Activated naive CD8-positive, alpha-beta T cell (primary cell): ENCODE results near the gene VEZF1.
A peak's percentile ranks its signal among the peaks of the same experiment; 100 is the strongest.

Experiments
- H3K27ac Mint-ChIP-seq: one replicate; pipeline ENCODE4 v1.8.0; 2021; ENCODE audit warnings: mixed read lengths
- H3K27me3 Mint-ChIP-seq: one replicate; pipeline ENCODE4 v1.8.0; 2021; ENCODE audit warnings: mixed read lengths
- H3K36me3 Mint-ChIP-seq: one replicate; pipeline ENCODE4 v1.8.0; 2021; ENCODE audit warnings: mixed read lengths
- H3K4me1 Mint-ChIP-seq: one replicate; pipeline ENCODE4 v1.8.0; 2021; ENCODE audit warnings: low read depth, mixed read lengths
- H3K4me3 Mint-ChIP-seq: one replicate; pipeline ENCODE4 v1.8.0; 2021; ENCODE audit warnings: mild to moderate bottlenecking, mixed read lengths
- H3K9me3 Mint-ChIP-seq: one replicate; pipeline ENCODE4 v1.8.0; 2021; ENCODE audit warnings: low read depth, mixed read lengths

The VEZF1 gene, protein sequence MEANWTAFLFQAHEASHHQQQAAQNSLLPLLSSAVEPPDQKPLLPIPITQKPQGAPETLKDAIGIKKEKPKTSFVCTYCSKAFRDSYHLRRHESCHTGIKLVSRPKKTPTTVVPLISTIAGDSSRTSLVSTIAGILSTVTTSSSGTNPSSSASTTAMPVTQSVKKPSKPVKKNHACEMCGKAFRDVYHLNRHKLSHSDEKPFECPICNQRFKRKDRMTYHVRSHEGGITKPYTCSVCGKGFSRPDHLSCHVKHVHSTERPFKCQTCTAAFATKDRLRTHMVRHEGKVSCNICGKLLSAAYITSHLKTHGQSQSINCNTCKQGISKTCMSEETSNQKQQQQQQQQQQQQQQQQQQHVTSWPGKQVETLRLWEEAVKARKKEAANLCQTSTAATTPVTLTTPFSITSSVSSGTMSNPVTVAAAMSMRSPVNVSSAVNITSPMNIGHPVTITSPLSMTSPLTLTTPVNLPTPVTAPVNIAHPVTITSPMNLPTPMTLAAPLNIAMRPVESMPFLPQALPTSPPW

GRCh38 chr17:57987581-57988300, at the start of gene VEZF1:
Gene VEZF1 (minus strand): TSS chr17:57988254. CDS start chr17:57988111, 143 bp downstream.
- peak within 1 kb of the TSS; percentile 93 for H3K4me3 Mint-ChIP-seq
- no peaks in the 10 kb centered on the region for H3K27me3 Mint-ChIP-seq
- no peaks in the 10 kb centered on the region for H3K36me3 Mint-ChIP-seq
- peak within 1 kb of the TSS; percentile 88 for H3K27ac Mint-ChIP-seq
- H3K4me1 Mint-ChIP-seq: peaks cover 59% of the 10 kb centered on the region
- no peaks in the 10 kb centered on the region for H3K9me3 Mint-ChIP-seq

DNA sequence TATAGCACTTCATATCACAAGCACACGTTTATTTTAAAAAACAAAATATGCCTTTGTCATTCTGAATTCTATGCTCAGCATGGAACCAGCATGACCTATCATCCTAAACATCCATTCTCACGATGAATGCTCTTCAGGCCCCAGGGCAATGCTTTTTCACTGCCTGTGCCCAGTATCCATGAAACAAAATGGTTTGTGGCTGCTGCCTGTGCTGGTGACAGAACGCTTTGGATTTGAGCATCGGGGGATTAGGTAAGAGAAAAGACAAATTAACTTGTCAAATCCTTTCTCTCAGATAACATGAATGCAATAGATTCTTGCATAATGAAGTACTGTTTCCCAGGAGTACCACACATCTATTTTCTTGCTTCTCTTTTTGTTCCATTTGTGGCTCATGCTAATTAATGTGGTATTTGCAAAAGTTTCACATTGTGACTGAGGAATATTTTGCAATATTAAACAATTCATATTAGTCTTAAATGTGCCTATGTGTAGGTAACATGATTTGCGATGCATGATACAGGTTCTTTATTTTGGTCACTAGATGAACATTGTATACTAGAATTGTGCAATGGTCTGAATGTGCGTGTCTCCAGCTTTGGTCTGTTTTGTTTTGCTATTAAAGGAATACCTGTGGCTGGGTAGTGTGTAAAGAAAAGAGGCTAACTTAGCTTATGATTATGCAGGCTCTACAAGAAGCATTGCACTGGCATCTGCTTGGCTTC, 44.8 kb upstream of the VEZF1 start:
- Mint-ChIP-seq H3K27me3 (peaks cover 8% of the 10 kb centered on the region), H3K27ac (no peak overlapping the region), H3K4me3 (no peak overlapping the region), H3K9me3 (peaks cover 5% of the 10 kb centered on the region), H3K36me3 (peaks cover 3% of the 10 kb centered on the region), H3K4me1 (no peaks in the 10 kb centered on the region)

- Mint-ChIP-seq H3K27ac (no peak overlapping the region), H3K4me3 (no peak overlapping the region), H3K36me3 (peaks cover 3% of the 10 kb centered on the region), H3K27me3 (peaks cover 20% of the 10 kb centered on the region), H3K4me1 (no peaks in the 10 kb centered on the region), H3K9me3 (peaks cover 5% of the 10 kb centered on the region)
These were observed 40.5 kb upstream of the VEZF1 start for GRCh38 chr17:58028578-58028977.

DNA sequence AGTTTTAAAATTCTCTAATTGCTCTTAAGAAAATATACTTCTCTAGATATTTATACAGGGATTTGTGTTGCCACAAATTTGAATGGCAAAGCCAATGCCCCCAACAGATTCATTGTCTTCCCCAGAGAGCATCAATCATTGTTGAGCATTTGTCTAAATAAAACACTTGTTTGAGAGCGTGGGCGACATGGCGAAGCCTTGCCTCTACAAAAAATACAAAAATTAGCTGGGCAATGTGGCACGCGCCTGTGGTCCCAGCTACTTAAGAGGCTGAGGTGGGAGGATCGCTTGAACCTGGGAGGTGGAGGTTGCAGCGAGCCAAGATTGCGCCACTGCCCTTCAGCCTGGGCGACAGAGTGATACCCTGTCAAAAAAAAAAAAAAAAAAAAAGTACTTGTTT, 32.3 kb upstream of the VEZF1 start:
- H3K9me3 Mint-ChIP-seq: no peaks in the 10 kb centered on the region
- peaks cover 19% of the 10 kb centered on the region for H3K27me3 Mint-ChIP-seq
- H3K27ac Mint-ChIP-seq: no peak overlapping the region
- H3K36me3 Mint-ChIP-seq: peaks cover 4% of the 10 kb centered on the region
- no peaks in the 10 kb centered on the region for H3K4me1 Mint-ChIP-seq
- no peak overlapping the region for H3K4me3 Mint-ChIP-seq

GRCh38 chr17:58019521-58019920, 31.5 kb upstream of the VEZF1 start:
- no peaks in the 10 kb centered on the region for H3K9me3 Mint-ChIP-seq
- no peak overlapping the region for H3K27ac Mint-ChIP-seq
- H3K4me3 Mint-ChIP-seq: no peak overlapping the region
- H3K4me1 Mint-ChIP-seq: no peaks in the 10 kb centered on the region
- H3K27me3 Mint-ChIP-seq: peaks cover 14% of the 10 kb centered on the region
- peaks cover 4% of the 10 kb centered on the region for H3K36me3 Mint-ChIP-seq

DNA sequence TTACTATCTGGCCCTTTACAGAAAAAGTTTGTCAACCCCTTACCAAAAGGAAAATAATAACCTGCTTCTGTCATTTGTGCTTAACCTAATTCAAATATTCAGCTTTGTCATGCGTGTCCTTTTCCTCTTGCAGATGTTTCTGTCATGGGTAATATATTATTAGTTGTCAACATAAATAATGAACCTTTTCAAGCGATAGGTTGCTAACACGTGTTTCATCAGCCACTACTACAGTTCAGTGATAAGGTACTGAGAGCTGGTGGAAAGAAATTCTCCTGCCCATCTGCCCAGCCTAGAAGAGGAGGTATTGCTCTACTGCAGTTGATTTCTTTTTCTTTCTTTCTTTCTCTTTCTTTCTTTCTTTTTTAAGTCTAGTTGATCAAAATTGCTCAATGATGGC, 31.0 kb upstream of the VEZF1 start:
- no peaks in the 10 kb centered on the region for H3K9me3 Mint-ChIP-seq
- no peak overlapping the region for H3K27ac Mint-ChIP-seq
- no peak overlapping the region for H3K4me3 Mint-ChIP-seq
- peaks cover 14% of the 10 kb centered on the region for H3K27me3 Mint-ChIP-seq
- no peaks in the 10 kb centered on the region for H3K4me1 Mint-ChIP-seq
- peaks cover 4% of the 10 kb centered on the region for H3K36me3 Mint-ChIP-seq

DNA sequence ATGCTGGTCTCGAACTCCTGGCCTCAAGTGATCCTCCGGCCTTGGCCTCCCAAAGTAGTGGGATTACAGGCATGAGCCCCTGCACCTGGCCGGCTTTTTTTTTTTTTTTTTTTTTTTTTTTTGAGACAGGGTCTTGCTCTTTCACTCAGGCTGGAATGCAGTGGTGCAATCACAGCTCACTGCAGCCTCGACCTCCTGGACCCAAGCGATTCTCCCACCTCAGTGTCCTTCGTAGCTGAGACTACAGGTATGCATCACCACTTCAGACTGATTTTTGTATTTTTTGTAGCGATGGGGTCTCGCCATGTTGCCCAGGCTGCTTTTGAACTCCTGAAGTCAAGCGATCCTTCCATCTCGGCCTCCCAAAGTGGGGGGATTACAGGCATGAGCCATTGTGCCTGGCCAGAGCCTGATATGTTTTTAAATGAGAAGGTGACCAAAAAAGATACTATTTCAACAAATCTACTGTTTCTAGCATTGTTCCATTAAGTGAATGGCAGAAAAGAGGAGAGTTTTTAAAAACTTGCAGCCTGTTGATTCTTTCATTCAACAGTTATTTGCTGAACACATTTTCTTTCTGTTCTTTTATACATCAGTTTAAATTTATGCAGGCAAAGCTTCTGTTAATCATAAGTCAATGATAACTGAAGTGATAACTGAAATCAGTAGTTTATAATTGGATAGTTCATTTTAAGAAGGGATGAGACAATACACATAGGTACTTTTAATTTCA, 22.2 kb upstream of the VEZF1 start:
- peaks cover 12% of the 10 kb centered on the region for H3K36me3 Mint-ChIP-seq
- no peaks in the 10 kb centered on the region for H3K9me3 Mint-ChIP-seq
- H3K4me3 Mint-ChIP-seq: no peak overlapping the region
- H3K4me1 Mint-ChIP-seq: peaks cover 10% of the 10 kb centered on the region
- no peaks in the 10 kb centered on the region for H3K27me3 Mint-ChIP-seq
- H3K27ac Mint-ChIP-seq: no peak overlapping the region

DNA sequence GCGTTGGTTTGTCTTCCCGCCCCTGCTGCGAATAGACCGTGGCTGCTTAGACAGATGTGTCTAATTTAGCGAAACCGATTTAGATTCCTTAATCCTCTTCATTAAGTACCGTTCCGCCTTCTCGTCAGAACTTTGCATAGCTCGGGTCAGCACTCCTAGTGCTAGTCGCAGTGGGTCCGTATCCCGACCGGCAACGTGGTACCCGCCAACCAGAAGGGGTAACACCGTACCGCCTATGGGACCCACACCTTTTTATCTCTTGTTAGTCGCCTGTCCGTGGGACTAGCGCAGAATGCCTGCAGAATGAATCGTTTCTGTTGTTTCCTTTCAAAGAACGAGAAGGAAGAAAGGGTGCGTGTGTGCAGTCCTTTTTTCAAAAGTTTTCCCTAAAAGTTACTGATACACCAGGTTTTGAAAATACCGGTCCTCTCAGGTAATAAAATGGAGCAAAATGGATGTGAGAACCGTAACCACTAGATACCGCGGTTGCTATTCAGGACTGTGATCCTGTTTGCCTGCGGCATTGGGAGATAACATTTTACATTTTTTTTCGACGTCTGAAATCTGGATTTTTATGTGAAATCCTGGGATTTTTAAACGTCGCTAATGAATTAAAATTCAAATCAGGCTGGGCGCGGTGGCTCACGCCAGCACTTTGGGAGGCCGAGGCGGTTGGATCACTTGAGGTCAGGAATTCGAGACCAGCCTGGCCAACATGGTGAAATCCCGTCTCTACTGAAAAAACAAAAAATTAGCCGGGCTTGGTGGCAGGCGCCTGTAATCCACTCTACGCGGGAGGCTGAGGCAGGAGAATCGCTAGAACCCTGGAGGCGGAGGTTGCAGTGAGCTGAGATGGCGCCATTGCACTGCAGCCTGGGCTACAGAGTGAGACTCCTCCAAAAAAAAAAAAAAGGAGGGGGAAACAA, 20.0 kb upstream of the VEZF1 start:
- H3K9me3 Mint-ChIP-seq: no peaks in the 10 kb centered on the region
- peak overlapping the region; percentile 99 for H3K4me3 Mint-ChIP-seq
- H3K36me3 Mint-ChIP-seq: peaks cover 22% of the 10 kb centered on the region
- H3K27ac Mint-ChIP-seq: peak overlapping the region; percentile 100
- H3K4me1 Mint-ChIP-seq: peaks cover 30% of the 10 kb centered on the region
- no peaks in the 10 kb centered on the region for H3K27me3 Mint-ChIP-seq

- H3K27me3 Mint-ChIP-seq: no peaks in the 10 kb centered on the region
- no peaks in the 10 kb centered on the region for H3K9me3 Mint-ChIP-seq
- H3K27ac Mint-ChIP-seq: peak within 1 kb of the TSS; percentile 100
- peaks cover 23% of the 10 kb centered on the region for H3K36me3 Mint-ChIP-seq
- peaks cover 39% of the 10 kb centered on the region for H3K4me1 Mint-ChIP-seq
- peak within 1 kb of the TSS; percentile 99 for H3K4me3 Mint-ChIP-seq
These were observed 19.1 kb upstream of the VEZF1 start, which contains the start of gene SRSF1 for GRCh38 chr17:58006924-58007780. Gene SRSF1 (minus strand): TSS chr17:58007246. CDS start chr17:58007137, 109 bp downstream.

DNA sequence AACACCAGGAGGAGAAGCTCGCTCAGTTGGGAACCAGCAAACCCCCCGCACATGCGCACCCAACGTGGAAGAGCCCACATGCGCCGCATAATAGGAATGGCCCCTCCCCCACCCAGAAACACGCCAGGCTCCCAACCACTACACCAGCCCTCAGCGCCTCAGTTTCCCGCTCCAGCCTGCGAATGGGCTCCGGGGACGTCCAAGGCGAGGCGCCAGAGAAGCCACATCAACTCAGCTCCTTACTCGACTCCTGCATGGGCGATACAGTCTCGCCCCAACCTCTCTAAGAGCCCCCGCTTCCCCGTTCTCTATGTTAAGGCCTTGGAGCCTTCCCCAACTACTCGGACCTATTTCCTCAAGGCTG, 18.5 kb upstream of the VEZF1 start:
- Mint-ChIP-seq H3K9me3 (no peaks in the 10 kb centered on the region), H3K4me3 (peak overlapping the region; percentile 99), H3K27me3 (no peaks in the 10 kb centered on the region), H3K27ac (peak overlapping the region; percentile 100), H3K36me3 (peaks cover 23% of the 10 kb centered on the region), H3K4me1 (peaks cover 45% of the 10 kb centered on the region)

DNA sequence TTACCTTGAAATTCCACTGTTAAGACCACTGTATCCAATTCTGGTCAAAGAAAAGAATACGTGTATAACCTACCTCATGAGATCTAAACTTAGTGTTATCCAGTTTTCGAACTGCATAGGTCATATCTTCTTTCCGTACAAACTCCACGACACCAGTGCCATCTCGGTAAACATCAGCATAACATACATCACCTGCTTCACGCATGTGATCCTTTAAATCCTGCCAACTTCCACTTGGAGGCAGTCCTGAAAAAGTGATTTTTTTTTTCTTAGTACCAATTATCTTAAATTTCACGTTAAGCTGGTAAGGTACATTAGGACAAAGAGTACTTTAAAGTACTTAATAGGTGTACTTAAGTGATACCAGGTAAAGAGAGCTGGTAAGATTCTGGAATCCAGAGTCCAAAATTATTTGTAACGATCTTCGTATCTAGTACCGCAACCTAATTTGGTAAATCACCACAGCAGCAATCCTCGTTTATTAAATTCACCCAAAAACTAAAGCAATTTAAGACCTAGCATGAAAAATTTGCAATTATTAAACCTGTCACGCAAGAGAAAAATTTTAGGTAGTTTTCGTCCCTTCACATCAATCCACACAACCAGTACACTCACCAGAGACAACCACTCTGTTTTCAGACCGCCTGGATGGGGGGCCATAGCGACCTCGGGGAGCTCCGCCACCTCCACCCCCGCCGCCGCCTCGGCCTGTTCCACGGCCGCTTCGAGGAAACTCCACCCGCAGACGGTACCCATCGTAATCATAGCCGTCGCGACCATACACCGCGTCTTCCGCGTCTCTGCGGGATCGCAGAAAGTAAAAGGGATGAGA, 17.9 kb upstream of the VEZF1 start:
- H3K36me3 Mint-ChIP-seq: peaks cover 23% of the 10 kb centered on the region
- H3K4me1 Mint-ChIP-seq: peaks cover 49% of the 10 kb centered on the region
- peak overlapping the region; percentile 99 for H3K4me3 Mint-ChIP-seq
- peak overlapping the region; percentile 100 for H3K27ac Mint-ChIP-seq
- H3K9me3 Mint-ChIP-seq: no peaks in the 10 kb centered on the region
- no peaks in the 10 kb centered on the region for H3K27me3 Mint-ChIP-seq

DNA sequence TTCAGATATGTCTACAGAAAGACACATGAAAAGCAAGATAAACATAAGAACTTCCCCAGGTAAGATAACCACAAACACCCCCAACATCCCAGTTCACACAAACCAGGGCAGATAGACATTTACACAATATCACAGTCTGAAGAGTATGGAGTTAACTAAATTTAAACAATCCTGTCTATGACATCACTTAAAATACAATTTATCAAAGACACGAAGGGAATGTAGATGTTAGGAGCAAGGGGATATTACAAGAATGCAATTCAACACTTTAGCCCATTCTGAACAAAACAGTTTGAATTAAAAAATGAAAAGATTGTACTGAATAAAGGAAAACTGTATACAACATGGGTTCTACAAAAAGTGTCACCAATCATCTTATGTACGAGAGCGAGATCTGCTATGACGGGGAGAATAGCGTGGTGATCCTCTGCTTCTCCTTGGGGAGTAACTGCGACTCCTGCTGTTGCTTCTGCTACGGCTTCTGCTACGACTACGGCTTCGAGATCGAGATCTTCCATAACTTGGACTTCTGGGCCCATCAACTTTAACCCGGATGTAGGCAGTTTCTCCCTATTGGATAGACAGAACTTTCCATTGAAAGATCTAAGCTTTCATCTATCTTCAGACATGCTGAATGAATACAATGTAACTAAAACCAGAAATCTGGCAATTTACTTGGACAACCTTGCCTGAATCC, 17.1 kb upstream of the VEZF1 start:
- Mint-ChIP-seq H3K4me3 (peak overlapping the region; percentile 99), H3K27ac (peak overlapping the region; percentile 100), H3K4me1 (peaks cover 53% of the 10 kb centered on the region), H3K27me3 (no peaks in the 10 kb centered on the region), H3K36me3 (peaks cover 23% of the 10 kb centered on the region), H3K9me3 (no peaks in the 10 kb centered on the region)
